ENCODE results near the gene CD22. TPM values are rescaled to one million over a fixed set of nuclear protein-coding genes. Genes with fewer than 3 reads are reported as not detected.

CD22 gene
- total and polyA plus RNA-seq, 10 of the 15 experiments (the other 5 are each of a cell fraction or from before 2014, with no cell fraction given), result 23.0 to 344 (median 181) TPM

DNA sequence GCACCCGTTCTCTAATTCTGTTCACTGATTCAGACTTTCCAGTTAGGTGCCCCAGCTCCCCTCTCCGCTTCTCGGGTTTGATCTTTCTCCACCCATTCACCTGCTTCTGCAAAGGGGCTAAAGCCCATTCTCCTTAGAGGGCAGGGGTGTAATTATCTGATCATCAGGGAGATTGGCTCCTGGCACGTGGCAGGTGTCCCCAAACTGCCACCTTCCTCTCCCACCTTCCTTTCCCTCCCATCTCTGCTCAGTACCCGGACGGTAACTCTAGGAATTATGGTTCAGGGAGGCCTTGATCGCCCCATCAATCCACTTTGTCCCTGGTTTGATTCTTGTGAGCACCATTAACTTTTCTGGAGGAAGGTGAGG is 18.9 kb downstream of the CD22 start (continued):
- TF ChIP-seq ATF3 (IDR thresholded peaks at IDR 0.05; ENCODE audit: borderline replicate concordance, extremely low read depth, low read depth, low read length) (peak; percentile 6; the same call in 1 of the 2 replicates), PML (IDR thresholded peaks at IDR 0.05; ENCODE audit: low read length) (no peak), POU2F2 (IDR thresholded peaks at IDR 0.05; ENCODE audit: borderline replicate concordance, low read depth, low read length) (no peak), SMARCA5 (IDR thresholded peaks at IDR 0.05) (peak; percentile 56), NBN (IDR thresholded peaks at IDR 0.05) (0 out of 2 replicates have a peak, but pooled peaks have one; percentile 2), MXI1 (IDR thresholded peaks at IDR 0.05; ENCODE audit: low read depth, low read length) (no peak), ATF2 (IDR thresholded peaks at IDR 0.05; ENCODE audit: low read length) (no peak), HDAC2 (IDR thresholded peaks at IDR 0.05) (no peak), POLR2AphosphoS2 (IDR thresholded peaks at IDR 0.05; ENCODE audit: low read depth, low read length) (peak; percentile 83; the same call in 1 of the 2 replicates), SMAD5 (IDR thresholded peaks at IDR 0.05; ENCODE audit: low read depth) (no peak), CHD2 (IDR thresholded peaks at IDR 0.05; ENCODE audit: borderline replicate concordance, low read depth, low read length) (no peak), ESRRA (IDR thresholded peaks at IDR 0.05; ENCODE audit: low read length) (no peak), ASH2L (IDR thresholded peaks at IDR 0.05; ENCODE audit: borderline replicate concordance, low read depth) (no peak), NR2C1 (IDR thresholded peaks at IDR 0.05) (no peak), TCF7 (IDR thresholded peaks at IDR 0.05; ENCODE audit: borderline replicate concordance) (no peak), NR2F1 (conservative IDR thresholded peaks at IDR 0.05) (no peak), MTA3 (IDR thresholded peaks at IDR 0.05; ENCODE audit: borderline replicate concordance, low read length) (0 out of 2 replicates have a peak, but pooled peaks have one; percentile 69), POLR2AphosphoS5 (IDR thresholded peaks at IDR 0.05; ENCODE audit: low read length) (peak; percentile 21; the same call in 1 of the 2 replicates)
- TF ChIP-seq, protein P1, sequence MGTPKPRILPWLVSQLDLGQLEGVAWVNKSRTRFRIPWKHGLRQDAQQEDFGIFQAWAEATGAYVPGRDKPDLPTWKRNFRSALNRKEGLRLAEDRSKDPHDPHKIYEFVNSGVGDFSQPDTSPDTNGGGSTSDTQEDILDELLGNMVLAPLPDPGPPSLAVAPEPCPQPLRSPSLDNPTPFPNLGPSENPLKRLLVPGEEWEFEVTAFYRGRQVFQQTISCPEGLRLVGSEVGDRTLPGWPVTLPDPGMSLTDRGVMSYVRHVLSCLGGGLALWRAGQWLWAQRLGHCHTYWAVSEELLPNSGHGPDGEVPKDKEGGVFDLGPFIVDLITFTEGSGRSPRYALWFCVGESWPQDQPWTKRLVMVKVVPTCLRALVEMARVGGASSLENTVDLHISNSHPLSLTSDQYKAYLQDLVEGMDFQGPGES (IDR thresholded peaks at IDR 0.05), result no peak
- TF ChIP-seq, protein P2, sequence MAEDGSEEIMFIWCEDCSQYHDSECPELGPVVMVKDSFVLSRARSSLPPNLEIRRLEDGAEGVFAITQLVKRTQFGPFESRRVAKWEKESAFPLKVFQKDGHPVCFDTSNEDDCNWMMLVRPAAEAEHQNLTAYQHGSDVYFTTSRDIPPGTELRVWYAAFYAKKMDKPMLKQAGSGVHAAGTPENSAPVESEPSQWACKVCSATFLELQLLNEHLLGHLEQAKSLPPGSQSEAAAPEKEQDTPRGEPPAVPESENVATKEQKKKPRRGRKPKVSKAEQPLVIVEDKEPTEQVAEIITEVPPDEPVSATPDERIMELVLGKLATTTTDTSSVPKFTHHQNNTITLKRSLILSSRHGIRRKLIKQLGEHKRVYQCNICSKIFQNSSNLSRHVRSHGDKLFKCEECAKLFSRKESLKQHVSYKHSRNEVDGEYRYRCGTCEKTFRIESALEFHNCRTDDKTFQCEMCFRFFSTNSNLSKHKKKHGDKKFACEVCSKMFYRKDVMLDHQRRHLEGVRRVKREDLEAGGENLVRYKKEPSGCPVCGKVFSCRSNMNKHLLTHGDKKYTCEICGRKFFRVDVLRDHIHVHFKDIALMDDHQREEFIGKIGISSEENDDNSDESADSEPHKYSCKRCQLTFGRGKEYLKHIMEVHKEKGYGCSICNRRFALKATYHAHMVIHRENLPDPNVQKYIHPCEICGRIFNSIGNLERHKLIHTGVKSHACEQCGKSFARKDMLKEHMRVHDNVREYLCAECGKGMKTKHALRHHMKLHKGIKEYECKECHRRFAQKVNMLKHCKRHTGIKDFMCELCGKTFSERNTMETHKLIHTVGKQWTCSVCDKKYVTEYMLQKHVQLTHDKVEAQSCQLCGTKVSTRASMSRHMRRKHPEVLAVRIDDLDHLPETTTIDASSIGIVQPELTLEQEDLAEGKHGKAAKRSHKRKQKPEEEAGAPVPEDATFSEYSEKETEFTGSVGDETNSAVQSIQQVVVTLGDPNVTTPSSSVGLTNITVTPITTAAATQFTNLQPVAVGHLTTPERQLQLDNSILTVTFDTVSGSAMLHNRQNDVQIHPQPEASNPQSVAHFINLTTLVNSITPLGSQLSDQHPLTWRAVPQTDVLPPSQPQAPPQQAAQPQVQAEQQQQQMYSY (CRISPR knock-in tag; IDR thresholded peaks at IDR 0.05), result no peak; the same call in 1 of the 2 replicates
- TF ChIP-seq, protein P3, sequence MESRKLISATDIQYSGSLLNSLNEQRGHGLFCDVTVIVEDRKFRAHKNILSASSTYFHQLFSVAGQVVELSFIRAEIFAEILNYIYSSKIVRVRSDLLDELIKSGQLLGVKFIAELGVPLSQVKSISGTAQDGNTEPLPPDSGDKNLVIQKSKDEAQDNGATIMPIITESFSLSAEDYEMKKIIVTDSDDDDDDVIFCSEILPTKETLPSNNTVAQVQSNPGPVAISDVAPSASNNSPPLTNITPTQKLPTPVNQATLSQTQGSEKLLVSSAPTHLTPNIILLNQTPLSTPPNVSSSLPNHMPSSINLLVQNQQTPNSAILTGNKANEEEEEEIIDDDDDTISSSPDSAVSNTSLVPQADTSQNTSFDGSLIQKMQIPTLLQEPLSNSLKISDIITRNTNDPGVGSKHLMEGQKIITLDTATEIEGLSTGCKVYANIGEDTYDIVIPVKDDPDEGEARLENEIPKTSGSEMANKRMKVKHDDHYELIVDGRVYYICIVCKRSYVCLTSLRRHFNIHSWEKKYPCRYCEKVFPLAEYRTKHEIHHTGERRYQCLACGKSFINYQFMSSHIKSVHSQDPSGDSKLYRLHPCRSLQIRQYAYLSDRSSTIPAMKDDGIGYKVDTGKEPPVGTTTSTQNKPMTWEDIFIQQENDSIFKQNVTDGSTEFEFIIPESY (IDR thresholded peaks at IDR 0.05), result no peak
